Measurements from ENCODE around the gene GTPBP3.

Gene GTPBP3

GRCh38 chr19:17309198-17309964 is 28.0 kb upstream of the GTPBP3 start, which contains the start of gene DDA1:
DDA1 (plus strand) TSS chr19:17309563; CDS start chr19:17309655, 92 bp downstream.
- DNase-seq (ENCODE audit: low spot score) = peak; percentile 100

GRCh38 chr19:17309965-17310461 is 27.3 kb upstream of the GTPBP3 start:
- no peak for DNase-seq (ENCODE audit: low spot score)

DNA sequence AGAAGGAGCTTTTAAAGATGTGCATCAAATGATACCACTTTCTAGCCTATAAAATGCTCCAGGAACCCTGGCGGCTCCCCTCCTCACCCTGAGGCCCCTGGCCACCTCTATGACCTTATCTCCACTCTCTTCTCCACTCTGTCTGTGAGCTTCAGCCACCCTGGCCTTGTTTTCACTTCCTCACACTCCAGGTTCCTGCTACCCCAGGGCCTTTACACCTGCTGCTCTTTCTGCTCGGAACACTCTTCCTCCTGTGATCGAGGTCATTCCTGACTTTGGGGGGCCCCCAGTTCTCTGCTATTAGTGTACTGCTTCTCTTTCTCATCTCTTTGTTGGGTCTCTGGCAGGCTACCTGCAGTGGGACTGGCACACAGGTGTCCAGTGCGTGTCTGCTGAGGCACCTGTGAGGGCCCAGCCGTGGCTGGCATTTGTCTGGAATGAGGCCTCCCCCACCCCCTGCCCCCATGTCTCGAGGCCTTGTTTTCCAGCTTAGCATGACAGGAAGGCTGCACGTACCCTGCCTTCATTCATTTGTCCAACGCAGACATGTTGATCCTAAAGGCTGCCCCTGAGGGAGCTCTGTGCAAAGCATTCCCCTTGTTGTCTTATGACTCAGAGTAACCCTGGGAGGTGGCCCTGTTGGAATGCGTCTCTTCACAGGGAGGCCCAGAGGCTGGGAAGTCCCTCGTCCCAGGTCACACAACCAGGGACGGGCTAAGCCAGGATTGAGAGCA is 25.7 kb upstream of the GTPBP3 start:
- DNase-seq (ENCODE audit: low spot score) = no peak

- no peak for DNase-seq (ENCODE audit: low spot score)
Measured at GRCh38 chr19:17312189-17313113, 24.9 kb upstream of the GTPBP3 start.

DNA sequence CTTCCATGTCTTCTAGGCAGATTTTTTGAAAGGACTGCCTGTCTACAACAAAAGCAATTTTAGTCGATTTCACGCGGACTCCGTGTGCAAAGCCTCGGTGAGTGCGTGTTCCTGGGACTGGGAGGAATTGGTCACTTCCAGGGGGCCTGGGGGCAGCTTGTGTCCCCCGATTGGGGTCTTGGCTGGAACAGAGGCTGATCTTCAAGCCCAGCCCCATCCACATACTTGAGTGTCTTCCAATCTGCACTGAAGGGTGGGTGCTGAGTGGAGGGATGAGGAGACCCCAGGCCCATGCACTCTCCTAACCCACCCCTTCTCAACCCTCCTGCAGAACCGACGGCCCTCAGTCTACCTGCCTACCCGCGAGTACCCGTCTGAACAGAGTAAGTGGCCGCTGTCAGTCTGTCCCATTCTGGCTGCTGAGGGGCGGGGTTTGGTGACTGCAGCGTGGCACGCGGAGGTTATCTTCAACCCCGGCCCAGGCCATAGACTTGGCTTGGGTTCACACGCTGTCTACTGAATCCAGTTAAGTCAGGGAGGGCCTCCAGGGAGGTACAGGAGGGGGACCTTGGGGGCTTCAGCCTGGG is 23.3 kb upstream of the GTPBP3 start:
- DNase-seq (ENCODE audit: low spot score) = peak; percentile 66

DNA sequence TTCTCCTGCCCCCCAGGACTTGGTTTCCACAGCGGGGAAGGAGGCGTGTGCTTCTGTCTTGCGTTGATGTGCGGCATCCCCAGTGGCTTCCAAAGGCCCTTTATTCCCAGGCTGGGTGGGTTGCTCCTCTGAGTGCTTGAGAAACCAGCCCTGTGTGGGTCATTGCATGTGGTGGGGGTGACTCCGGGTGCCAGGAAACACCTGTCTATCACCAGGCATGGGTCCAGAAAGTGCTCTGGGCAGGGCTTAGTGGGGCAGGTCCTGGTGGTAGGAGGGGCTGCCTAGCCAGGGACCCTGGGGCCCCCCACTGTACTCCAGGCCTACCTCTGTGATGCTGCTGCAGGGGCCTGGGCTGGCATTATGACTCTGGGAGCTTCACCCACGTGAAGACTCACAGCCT is 18.4 kb upstream of the GTPBP3 start:
- no peak for DNase-seq (ENCODE audit: low spot score)

DNA sequence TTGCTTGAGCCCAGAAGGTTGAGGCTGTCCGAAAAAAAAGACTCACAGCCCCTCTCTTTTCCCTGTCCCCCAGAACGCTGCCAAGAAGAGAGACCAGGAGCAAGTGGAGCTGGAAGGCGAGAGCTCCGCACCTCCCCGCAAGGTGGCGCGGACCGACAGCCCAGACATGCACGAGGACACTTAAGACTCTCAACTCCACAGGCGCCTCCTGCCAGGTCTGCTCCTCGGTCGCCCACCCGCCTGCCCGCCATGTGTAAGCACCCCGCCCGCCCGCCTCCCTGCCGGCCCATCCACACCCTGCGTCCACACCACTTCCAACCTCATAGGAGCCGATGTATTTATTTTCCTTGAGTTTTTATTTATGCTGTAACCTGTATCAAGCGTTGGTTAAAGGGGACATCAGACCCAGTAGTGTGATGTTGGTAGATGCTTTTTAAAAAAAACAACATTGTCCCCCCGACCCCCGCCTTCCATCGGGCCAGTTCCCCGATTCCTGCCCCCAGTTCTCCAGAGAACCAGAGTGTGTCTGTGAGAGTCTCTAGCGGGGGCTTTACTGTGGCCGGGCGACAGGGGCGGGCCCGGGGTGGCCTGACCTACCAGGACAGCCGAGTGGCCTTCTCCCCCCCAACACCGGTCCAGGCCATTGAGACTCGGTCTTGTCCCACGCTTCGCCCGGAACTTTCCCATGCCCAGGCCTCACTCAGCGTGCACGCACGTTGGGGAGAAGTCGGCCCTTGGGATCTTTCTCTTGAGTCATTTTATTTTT is 17.7 kb upstream of the GTPBP3 start:
- no peak for DNase-seq (ENCODE audit: low spot score)

DNA sequence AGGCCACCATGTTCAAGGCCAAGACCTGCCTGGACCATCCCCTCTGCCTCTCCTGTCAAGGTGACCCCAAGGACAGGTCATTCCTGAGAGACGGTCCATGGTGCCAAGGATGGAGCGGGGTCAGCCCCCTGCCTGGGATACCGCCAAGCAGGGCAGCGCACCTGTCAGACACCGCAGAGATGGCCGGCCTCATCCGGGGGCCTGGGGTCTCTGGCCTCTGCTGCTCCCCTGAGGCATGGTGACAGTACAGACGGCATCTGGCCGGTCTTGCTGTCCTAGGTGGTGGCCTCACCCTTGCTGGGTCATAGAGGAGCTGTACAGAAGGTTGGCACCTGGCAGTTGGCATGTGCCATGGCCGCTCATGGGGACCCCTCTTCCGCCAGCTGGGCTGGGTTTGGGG is 16.9 kb upstream of the GTPBP3 start:
- no peak for DNase-seq (ENCODE audit: low spot score)

GRCh38 chr19:17321655-17322489 is 15.5 kb upstream of the GTPBP3 start:
- no peak for DNase-seq (ENCODE audit: low spot score)

DNA sequence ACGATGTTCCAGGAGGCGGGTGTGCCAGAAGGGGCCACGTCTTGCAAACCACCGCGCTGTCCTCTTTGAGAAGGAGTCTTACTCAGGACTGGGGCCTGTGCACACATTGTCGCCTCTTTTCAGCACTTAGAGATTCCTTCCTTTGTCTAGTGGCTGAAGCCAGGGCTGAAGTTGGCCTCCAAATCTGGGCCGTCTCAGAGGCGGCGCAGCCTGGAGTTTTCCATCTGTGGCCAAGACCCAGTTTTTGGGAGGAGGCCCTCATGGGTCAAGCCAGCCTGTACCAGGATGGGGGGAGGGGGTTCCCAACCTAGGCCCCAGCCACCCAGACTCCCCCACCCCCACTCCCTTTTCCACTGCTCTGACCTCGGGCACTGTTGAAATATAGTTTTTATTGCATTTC is 14.5 kb upstream of the GTPBP3 start:
- no peak for DNase-seq (ENCODE audit: low spot score)

GRCh38 chr19:17323300-17323963 is 13.9 kb upstream of the GTPBP3 start:
- no peak for DNase-seq (ENCODE audit: low spot score)

DNA sequence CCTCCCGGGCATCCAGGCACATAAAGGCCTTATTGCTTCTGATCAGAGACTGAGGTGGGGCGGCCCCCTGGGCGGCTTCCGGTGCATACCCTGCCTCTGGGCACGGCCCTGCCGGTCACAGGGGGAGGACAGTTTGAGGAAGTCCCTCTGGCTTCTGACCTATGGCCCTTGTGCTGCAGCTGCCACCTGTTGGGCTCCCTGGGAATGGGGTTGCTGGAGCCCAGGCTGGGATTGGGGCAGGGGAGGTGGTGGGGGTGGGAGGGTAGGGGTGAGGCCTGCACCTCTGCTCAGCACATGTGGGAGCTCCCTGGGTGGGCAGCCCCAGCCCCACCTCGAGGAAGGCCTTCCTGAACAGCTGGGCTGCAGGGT is 13.4 kb upstream of the GTPBP3 start:
- DNase-seq (ENCODE audit: low spot score) = no peak

DNA sequence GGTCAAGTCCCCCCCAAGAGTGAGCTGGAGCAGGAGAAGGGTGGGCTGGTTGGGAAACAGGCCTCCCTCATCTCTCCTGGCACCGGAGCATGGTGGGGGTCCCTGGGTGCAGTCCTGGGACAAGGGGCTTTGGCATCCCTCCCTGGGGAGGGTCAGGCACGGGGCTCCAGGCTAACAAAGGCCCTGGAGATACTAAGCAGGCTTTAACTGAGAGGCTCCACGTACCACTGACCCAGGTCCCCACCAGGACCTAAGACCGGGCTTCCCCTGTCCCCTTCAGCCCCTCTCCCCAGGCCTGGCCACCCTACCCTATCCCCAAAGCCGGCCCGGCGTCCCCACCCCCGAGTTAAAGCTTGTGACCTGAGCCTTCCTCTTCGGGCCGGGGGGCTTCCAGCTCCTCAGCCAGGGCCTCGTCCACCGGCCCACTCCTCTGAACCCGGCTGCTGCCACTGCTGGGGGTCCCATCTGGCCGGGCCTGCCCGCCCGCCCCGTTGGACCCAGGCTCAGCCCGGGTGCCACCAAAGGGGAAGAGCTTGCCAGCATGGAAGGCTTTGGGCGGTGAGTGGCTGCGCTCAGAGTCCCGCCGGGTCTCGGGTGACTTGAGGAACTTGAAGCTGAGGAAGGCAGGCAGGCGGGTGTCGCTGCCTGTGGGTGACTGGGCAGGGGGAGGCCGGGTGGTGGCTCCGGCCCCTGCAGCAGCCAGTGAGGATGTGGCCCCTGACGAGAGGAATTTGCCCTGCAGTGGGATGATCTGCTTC is 12.8 kb upstream of the GTPBP3 start:
- no peak for DNase-seq (ENCODE audit: low spot score)

GRCh38 chr19:17325133-17325532 is 12.2 kb upstream of the GTPBP3 start:
- DNase-seq (ENCODE audit: low spot score) = no peak

- DNase-seq (ENCODE audit: low spot score) = no peak
Measured at GRCh38 chr19:17325881-17326594, 11.3 kb upstream of the GTPBP3 start.

- DNase-seq (ENCODE audit: low spot score) = no peak
Measured at GRCh38 chr19:17326595-17326966, 10.8 kb upstream of the GTPBP3 start.

DNA sequence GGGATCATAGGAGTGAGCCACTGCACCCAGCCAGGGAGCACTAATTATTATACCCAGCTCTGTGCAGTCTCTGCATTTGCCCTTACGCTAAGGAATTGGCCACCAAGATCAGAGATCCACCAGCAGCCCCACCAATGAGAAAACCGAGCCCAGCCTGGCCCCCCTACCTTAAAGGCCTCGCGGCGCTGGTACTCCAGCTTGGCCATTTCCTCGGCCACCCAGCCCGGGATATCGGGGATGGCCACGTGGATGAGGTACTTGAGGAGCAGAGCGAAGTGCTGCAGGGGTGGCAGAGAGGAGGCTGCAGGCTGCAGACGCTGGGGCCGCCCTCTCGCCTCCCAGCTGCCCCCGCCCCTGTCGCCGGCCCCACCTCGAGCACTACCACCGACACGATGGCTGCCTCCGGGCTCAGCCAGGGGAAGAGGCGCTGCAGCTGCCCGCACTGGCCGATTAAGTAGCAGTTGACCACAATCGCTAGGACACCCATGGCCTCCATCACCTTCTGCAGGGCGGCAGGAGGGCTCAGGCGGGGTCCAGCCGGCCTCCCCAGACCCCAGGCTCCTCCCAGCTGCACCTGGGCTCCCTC is 10.2 kb upstream of the GTPBP3 start:
- DNase-seq (ENCODE audit: low spot score) = no peak
